H1 (cell line): ENCODE measurements around the gene DENND4A. TPM values are rescaled to one million over a fixed set of nuclear protein-coding genes. Genes with fewer than 3 reads are reported as not detected.

Experiments used
- CTCF ChIA-PET: fragments of 300-600 bp; sonication (Branson Sonifier 250); formaldehyde crosslinking; loops from one replicate; lab custom pipeline; 2021; ENCODE audit not compliant: partially characterized antibody; lab: Charles Lee
- POLR2A ChIA-PET: fragments of 300-600 bp; sonication (Branson Sonifier 250); formaldehyde crosslinking; loops from one replicate; lab custom pipeline; 2021; ENCODE audit warnings: inconsistent platforms; ENCODE audit not compliant: partially characterized antibody; lab: Charles Lee
- DNase-seq, 2 experiments: peaks; one replicate each; pipeline versions ENCODE4 v3.0.0 to v3.0.0-alpha.2; 2010 to 2022; ENCODE audit warnings: low spot score in 2 of 2, low read depth in 1 of 2, mixed read lengths in 1 of 2
- FAIRE-seq: peaks from 2 replicates; lab custom pipeline; 2011; peaks lifted over from hg19 to GRCh38; lab: Jason Lieb, UNC
- H2AFZ ChIP-seq: 2 replicates; pipeline ENCODE4 v1.8.1; 2012; ENCODE audit warnings: low read length, inconsistent platforms
- H2AK5ac ChIP-seq: 2 replicates; pipeline ENCODE4 v1.6.1; 2013; ENCODE audit warnings: low read depth, low read length
- H2BK120ac ChIP-seq: replicated peaks from 2 replicates; pipeline ENCODE3; 2013; ENCODE audit warnings: low read depth, low read length, inconsistent platforms
- H2BK12ac ChIP-seq: 2 replicates; pipeline ENCODE4 v1.6.1; 2013; ENCODE audit warnings: low read depth, low read length
- H2BK15ac ChIP-seq: 2 replicates; pipeline ENCODE4 v1.6.1; 2013; ENCODE audit warnings: low read length
- H2BK20ac ChIP-seq: 2 replicates; pipeline ENCODE4 v1.6.1; 2013; ENCODE audit warnings: low read length
- H2BK5ac ChIP-seq: 2 replicates; pipeline ENCODE4 v1.6.1; 2013; ENCODE audit warnings: low read depth, low read length
- H3K14ac ChIP-seq: 2 replicates; pipeline ENCODE4 v1.6.1; 2013; ENCODE audit warnings: inconsistent platforms; ENCODE audit not compliant: insufficient read length
- H3K18ac ChIP-seq: 2 replicates; pipeline ENCODE4 v1.6.1; 2013; ENCODE audit warnings: low read length; ENCODE audit errors: extremely low read depth
- H3K23ac ChIP-seq: 2 replicates; pipeline ENCODE4 v1.6.1; 2013; ENCODE audit warnings: inconsistent platforms; ENCODE audit not compliant: insufficient read length
- H3K23me2 ChIP-seq: 2 replicates; pipeline ENCODE4 v1.6.1; 2013; ENCODE audit warnings: low read depth, low read length
- H3K27ac ChIP-seq: 2 replicates; pipeline ENCODE4 v1.6.1; 2011; ENCODE audit warnings: low read depth, low read length, inconsistent platforms
- H3K27me3 ChIP-seq, 4 experiments: replicated peaks in 1 of 4; 1 replicate in 1 of 4; 2 replicates in 3 of 4; pipeline versions ENCODE4 v1.6.1 to v1.8.1; 2011 to 2013; ENCODE audit warnings: low read length in 3 of 4, mild to moderate bottlenecking in 3 of 4, inconsistent platforms in 2 of 4, mixed read lengths in 2 of 4, moderate library complexity in 1 of 4; ENCODE audit not compliant: control insufficient read depth in 3 of 4, insufficient read depth in 3 of 4; ENCODE audit errors: extremely low read depth in 1 of 4
- H3K36me3 ChIP-seq, 4 experiments: 2 replicates each; pipeline versions ENCODE4 v1.6.1 to v1.8.1; 2011 to 2013; ENCODE audit warnings: mild to moderate bottlenecking in 4 of 4, low read length in 3 of 4, moderate library complexity in 2 of 4, control low read depth in 1 of 4, inconsistent platforms in 1 of 4; ENCODE audit not compliant: insufficient read depth in 4 of 4, control insufficient read depth in 2 of 4
- H3K4ac ChIP-seq: replicated peaks from 2 replicates; pipeline ENCODE3; 2013; ENCODE audit warnings: low read length, low read depth, mixed read lengths, inconsistent platforms; ENCODE audit not compliant: insufficient read length
- H3K4me1 ChIP-seq, 4 experiments: replicated peaks in 1 of 4; 1 replicate in 1 of 4; 2 replicates in 3 of 4; pipeline versions ENCODE4 v1.6.1 to v1.8.1; 2011 to 2013; ENCODE audit warnings: low read length in 3 of 4, inconsistent platforms in 2 of 4, mixed read lengths in 1 of 4; ENCODE audit not compliant: insufficient read depth in 4 of 4, control insufficient read depth in 3 of 4
- H3K4me2 ChIP-seq, 2 experiments: 2 replicates each; pipeline versions ENCODE4 v1.6.1 to v1.8.1; 2011 to 2013; ENCODE audit warnings: low read depth in 2 of 2, low read length in 2 of 2, control low read depth in 1 of 2, inconsistent platforms in 1 of 2, mild to moderate bottlenecking in 1 of 2; ENCODE audit not compliant: insufficient read depth in 1 of 2
- H3K4me3 ChIP-seq, 4 experiments: fragments of 200-600, 300-600 bp in 1 of 4; sonication (generic), shearing (Covaris generic), sonication (Bioruptor Twin) in 1 of 4; 2 replicates each; pipeline versions ENCODE4 v1.5.1 to v1.8.1; 2011 to 2016; ENCODE audit warnings: low read length in 4 of 4, low read depth in 3 of 4, control low read depth in 2 of 4, inconsistent platforms in 2 of 4, mild to moderate bottlenecking in 2 of 4, mixed read lengths in 1 of 4, moderate library complexity in 1 of 4; ENCODE audit not compliant: insufficient read depth in 2 of 4; ENCODE audit errors: extremely low read depth in 1 of 4
- H3K56ac ChIP-seq: replicated peaks from 2 replicates; pipeline ENCODE3; 2013; ENCODE audit warnings: low read depth, mild to moderate bottlenecking, mixed read lengths, low read length, inconsistent platforms; ENCODE audit not compliant: insufficient read length
- H3K79me1 ChIP-seq: 2 replicates; pipeline ENCODE4 v1.6.1; 2013; ENCODE audit warnings: low read depth, low read length, control low read depth
- H3K79me2 ChIP-seq, 2 experiments: 2 replicates each; pipeline versions ENCODE4 v1.6.1 to v1.8.1; 2012 to 2013; ENCODE audit warnings: low read length in 2 of 2, mild to moderate bottlenecking in 2 of 2, inconsistent platforms in 1 of 2; ENCODE audit not compliant: insufficient read depth in 2 of 2, control insufficient read depth in 1 of 2
- H3K9ac ChIP-seq, 4 experiments: replicated peaks in 1 of 4; 1 replicate in 1 of 4; 2 replicates in 3 of 4; pipeline versions ENCODE4 v1.6.1 to v1.8.1; 2011 to 2013; ENCODE audit warnings: low read depth in 3 of 4, low read length in 3 of 4, control low read depth in 2 of 4, mild to moderate bottlenecking in 2 of 4, moderate library complexity in 2 of 4, inconsistent platforms in 1 of 4; ENCODE audit errors: extremely low read depth in 1 of 4
- H3K9me3 ChIP-seq, 2 experiments: 2 replicates each; pipeline versions ENCODE4 v1.6.1 to v1.8.1; 2012 to 2013; ENCODE audit warnings: mild to moderate bottlenecking in 2 of 2, moderate library complexity in 2 of 2, control low read depth in 1 of 2, inconsistent platforms in 1 of 2, low read depth in 1 of 2, low read length in 1 of 2, mixed read lengths in 1 of 2; ENCODE audit not compliant: insufficient read depth in 2 of 2
- H4K20me1 ChIP-seq, 2 experiments: replicated peaks in 1 of 2; 2 replicates each; pipeline versions ENCODE3 to v1.8.1; 2011 to 2013; ENCODE audit warnings: inconsistent platforms in 2 of 2, low read length in 2 of 2, mild to moderate bottlenecking in 1 of 2; ENCODE audit not compliant: insufficient read depth in 2 of 2, control insufficient read depth in 1 of 2
- H4K5ac ChIP-seq: 2 replicates; pipeline ENCODE4 v1.6.1; 2013; ENCODE audit warnings: low read length, low read depth, mixed read lengths, inconsistent platforms; ENCODE audit not compliant: insufficient read length
- H4K8ac ChIP-seq: 2 replicates; pipeline ENCODE4 v1.8.0; 2013; ENCODE audit warnings: mild to moderate bottlenecking, moderate library complexity, low read length, inconsistent platforms; ENCODE audit not compliant: insufficient read depth; ENCODE audit errors: extremely low read depth
- H4K91ac ChIP-seq: replicated peaks from 2 replicates; pipeline ENCODE3; 2013; ENCODE audit warnings: low read length, mixed read lengths, inconsistent platforms; ENCODE audit not compliant: insufficient read length
- ATF2 ChIP-seq: IDR thresholded peaks from 2 replicates; pipeline ENCODE4 v1.6.1; 2012; ENCODE audit warnings: low read length, inconsistent platforms
- CTBP2 ChIP-seq: IDR thresholded peaks from 2 replicates; pipeline ENCODE4 v1.7.0; 2011; ENCODE audit warnings: borderline replicate concordance, mild to moderate bottlenecking, moderate library complexity, mixed read lengths, low read length; ENCODE audit not compliant: insufficient read depth, insufficient read length
- HDAC2 ChIP-seq, 2 experiments: fragments of 300-600 bp in 1 of 2; sonication (generic) in 1 of 2; IDR thresholded peaks; 2 replicates each; pipeline ENCODE4 v1.6.1; 2011 to 2012; ENCODE audit warnings: low read depth in 2 of 2, low read length in 2 of 2, mild to moderate bottlenecking in 2 of 2, moderate library complexity in 2 of 2, borderline replicate concordance in 1 of 2, inconsistent platforms in 1 of 2
- JUND ChIP-seq: IDR thresholded peaks from 2 replicates; pipeline ENCODE4 v1.6.1; 2011; ENCODE audit warnings: mild to moderate bottlenecking, improper control_type of control experiment, low read length
- KDM5A ChIP-seq: fragments of 200-600 bp; IDR thresholded peaks from 2 replicates; pipeline ENCODE4 v1.7.1; 2012; ENCODE audit warnings: mild to moderate bottlenecking, low read length, inconsistent platforms, mixed read lengths
- MAFK ChIP-seq: IDR thresholded peaks from 2 replicates; pipeline ENCODE4 v1.6.1; 2012; ENCODE audit warnings: low read depth, mild to moderate bottlenecking, improper control_type of control experiment, low read length
- RFX5 ChIP-seq: IDR thresholded peaks from 2 replicates; pipeline ENCODE4 v1.6.1; 2011; ENCODE audit warnings: low read depth, low read length, improper control_type of control experiment, borderline replicate concordance
- RXRA ChIP-seq: IDR thresholded peaks from 2 replicates; pipeline ENCODE4 v1.6.1; 2011; ENCODE audit warnings: low read depth, mild to moderate bottlenecking, low read length, moderate library complexity; ENCODE audit not compliant: insufficient read depth
- SP4 ChIP-seq: IDR thresholded peaks from 2 replicates; pipeline ENCODE4 v1.6.1; 2012; ENCODE audit warnings: low read length, inconsistent platforms
- SRF ChIP-seq: IDR thresholded peaks from 2 replicates; pipeline ENCODE4 v1.6.1; 2011; ENCODE audit warnings: mild to moderate bottlenecking, low read depth, low read length, moderate library complexity
- TAF7 ChIP-seq: optimal IDR thresholded peaks from 2 replicates; pipeline ENCODE3; 2011; ENCODE audit warnings: low read depth, mild to moderate bottlenecking, inconsistent platforms, low read length, moderate library complexity, borderline replicate concordance
- TCF12 ChIP-seq: IDR thresholded peaks from 2 replicates; pipeline ENCODE4 v1.6.1; 2011; ENCODE audit warnings: low read depth, mild to moderate bottlenecking, low read length
- WGBS, 2 experiments: shearing (Covaris generic) in 1 of 2; methylation state at CpG; one replicate each; pipeline versions ENCODE4 v1.1.6 to v1.1.7; 2013 to 2015; ENCODE audit warnings: low lambda C conversion rate in 2 of 2, mixed read lengths in 2 of 2, inconsistent platforms in 1 of 2, low coverage in 1 of 2, missing lambda C conversion rate in 1 of 2; ENCODE audit not compliant: insufficient replicate concordance in 2 of 2, insufficient coverage in 1 of 2, insufficient read length in 1 of 2; ENCODE audit errors: extremely low coverage in 1 of 2, missing lambda C conversion rate in 1 of 2; 5-methylcytosine and 5-hydroxymethylcytosine counted together
- polyA plus RNA-seq, 7 experiments: library from polyadenylated mRNA; depleted of rRNA in 3 of 7; stranded (reverse) in 5 of 7; unstranded in 2 of 7; fragments of >200 nt in 5 of 7; fragments of 200-250 nt in 2 of 7; gene quantifications; 1 replicate in 5 of 7; 2 replicates in 1 of 7; 4 replicates in 1 of 7; pipeline versions ENCODE4 v1.2.1 to v1.2.3, GENCODE V29; 2011 to 2013; ENCODE audit warnings: missing spikeins in 2 of 7, mixed read lengths in 2 of 7
- total RNA-seq: library from RNA; stranded (reverse); fragmentation: NEBNext Ultra II Directional; extraction: Animal tissue kit (Norgen Biotek cat#: 25700); gene quantifications from 2 replicates; pipeline ENCODE4 v1.2.1, GENCODE V29; 2021

DENND4A gene
- total and polyA plus RNA-seq, 2 of the 8 experiments (the other 6 are each of a cell fraction or from before 2014, with no cell fraction given), result 1.3 to 4.7 TPM

GRCh38 chr15:65828585-65828984 is 36.5 kb upstream of the DENND4A start:
- H2BK15ac ChIP-seq, result no peak overlapping the region
- POLR2A ChIA-PET, result no interaction called here
- TF ChIP-seq SRF (no peak), SP4 (no peak), KDM5A (no peak), TAF7 (no peak), RFX5 (no peak), HDAC2 (IDR thresholded peaks at IDR 0.05; ENCODE audit: borderline replicate concordance in 1 of 2, low read depth in 2 of 2, low read length in 2 of 2) (no peak), ATF2 (no peak), JUND (no peak), TCF12 (no peak), RXRA (no peak), MAFK (no peak), CTBP2 (no peak)

More at GRCh38 chr15:65828585-65828984, 36.5 kb upstream of the DENND4A start:
- no peak overlapping the region for H4K91ac ChIP-seq
- H3K4me2 ChIP-seq, result no peak overlapping the region
- H3K23me2 ChIP-seq, result no peaks in the 10 kb centered on the region; the same call in 1 of the 2 replicates
- no peak overlapping the region for H3K4me3 ChIP-seq
- H3K56ac ChIP-seq, result no peak overlapping the region
- 91% methylated on average over 2 of the region's 2 CpGs; no CpG with 5 or more reads in 1 of the 2 experiments for WGBS, 2 experiments
- no peak overlapping the region for H2BK20ac ChIP-seq
- H4K5ac ChIP-seq, result no peak overlapping the region
- no peak overlapping the region for H2AK5ac ChIP-seq
- H2BK5ac ChIP-seq, result no peak overlapping the region
- no peak overlapping the region; the same call in 1 of the 2 replicates for H2AFZ ChIP-seq
- H3K79me2 ChIP-seq, result no peaks in the 10 kb centered on the region
- no peak overlapping the region for H3K9ac ChIP-seq
- no peak overlapping the region for H3K4ac ChIP-seq
- H3K23ac ChIP-seq, result no peak overlapping the region
- H3K79me1 ChIP-seq, result no peaks in the 10 kb centered on the region
- no peak overlapping the region for H3K14ac ChIP-seq
- H3K18ac ChIP-seq, result no peak overlapping the region
- H3K36me3 ChIP-seq, result no peaks in the 10 kb centered on the region
- no peak for DNase-seq
- H3K9me3 ChIP-seq, result no peaks in the 10 kb centered on the region
- H4K20me1 ChIP-seq, result no peaks in the 10 kb centered on the region
- H3K27ac ChIP-seq, result no peak overlapping the region
- H2BK12ac ChIP-seq, result no peak overlapping the region
- CTCF ChIA-PET, result interaction anchor here (0.8 to 1.9 kb wide), 10 partner anchors 9 to 233 kb away, joined by 3 to 8 read pairs (median 4); partner anchors contain the start of gene INTS14
- FAIRE-seq, result no peak
- H2BK120ac ChIP-seq, result no peak overlapping the region
- H3K27me3 ChIP-seq, result no peaks in the 10 kb centered on the region
- H4K8ac ChIP-seq, result no peak overlapping the region
- peaks cover 0 to 15% (median 7%) of the 10 kb centered on the region in 4 experiments; a peak in 4 of 7 replicates for H3K4me1 ChIP-seq
